K562 treated with DMSO at 1 percent for 4 hours (cell line): ENCODE measurements around the gene HS3ST6. TPM values are rescaled to one million over a fixed set of nuclear protein-coding genes. Genes with fewer than 3 reads are reported as not detected.

Experiments
- total RNA-seq: library from RNA; unstranded; fragments of 300-600 nt; gene quantifications from 2 replicates; pipeline ENCODE4 v1.2.3, GENCODE V29; 2022; ENCODE audit not compliant: insufficient read depth

Gene HS3ST6
- not detected in 2 replicates for total RNA-seq

DNA sequence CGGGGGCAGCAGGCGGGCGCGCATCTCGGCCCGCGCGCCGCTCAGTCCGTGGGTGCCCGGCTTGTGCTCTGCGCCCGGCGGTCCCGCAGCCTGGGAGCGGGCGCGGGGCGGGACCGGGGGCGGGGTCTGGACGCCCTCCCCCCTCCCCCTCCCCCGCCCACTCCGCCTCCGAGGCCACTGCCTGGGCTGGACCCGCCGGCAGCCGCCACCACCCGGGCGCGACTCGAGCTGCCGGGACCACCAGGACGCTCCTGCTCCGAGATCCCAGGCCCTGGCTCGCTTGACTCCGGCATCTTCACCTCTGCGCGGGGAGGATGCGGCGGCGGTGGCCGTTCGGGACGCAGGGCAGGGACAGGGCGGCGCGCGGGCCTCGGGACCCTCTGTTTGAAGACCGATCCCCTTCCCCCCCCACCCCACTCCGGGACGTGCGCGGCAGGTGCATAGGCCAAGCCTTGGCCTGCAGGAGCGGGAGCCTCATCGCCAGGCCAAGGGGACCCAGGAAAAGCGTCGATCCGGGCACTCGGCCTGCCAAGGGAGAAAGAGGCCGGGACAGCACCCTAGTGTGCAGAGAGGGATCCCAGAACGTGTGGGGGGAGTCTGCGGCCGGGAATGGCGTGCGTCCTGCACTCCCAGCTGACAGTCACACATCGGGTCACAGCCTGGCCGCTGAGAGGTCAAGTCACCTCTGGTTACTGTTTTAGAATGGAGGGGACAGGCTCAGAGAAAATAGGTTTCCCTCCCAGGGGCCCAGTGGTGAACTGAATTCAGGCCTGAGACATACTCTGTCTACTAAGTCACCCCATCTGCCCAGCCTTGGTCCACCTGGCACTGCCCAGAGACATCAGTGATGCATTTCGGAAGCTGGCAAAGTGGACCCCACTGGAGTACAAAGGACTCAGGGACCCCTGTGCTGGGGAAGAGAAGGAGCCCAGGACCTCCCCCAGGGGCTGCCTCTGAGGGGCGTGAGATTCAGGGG is at the start of gene HS3ST6:
Gene HS3ST6, minus strand, starts transcription at position 65 of the 976 bp plus-strand sequence. CDS start 92 bp downstream, outside the sequence.

DNA sequence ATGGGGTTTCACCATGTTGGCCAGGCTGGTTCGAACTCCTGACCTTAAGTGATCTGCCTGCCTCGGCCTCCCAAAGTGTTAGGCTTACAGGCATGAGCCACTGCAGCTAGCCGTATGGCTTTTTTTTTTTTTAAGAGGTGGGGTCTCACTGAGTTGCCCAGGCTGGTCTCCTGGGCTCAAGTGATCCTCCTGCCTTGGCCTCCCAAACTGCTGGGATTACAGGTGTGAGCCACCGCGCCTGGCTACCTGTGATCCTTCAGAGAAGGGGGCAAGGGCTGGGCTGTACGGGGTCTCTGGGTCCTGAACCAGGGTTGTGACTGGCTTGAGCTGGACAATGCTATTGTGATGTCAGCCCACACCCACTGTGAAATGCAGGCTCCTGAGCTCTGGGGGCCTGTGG is 48.2 kb upstream of the HS3ST6 start, which contains the start of gene RNF151:
Gene RNF151, plus strand, starts transcription at position 397 of the 400 bp plus-strand sequence. CDS start 26 bp downstream, outside the sequence.

DNA sequence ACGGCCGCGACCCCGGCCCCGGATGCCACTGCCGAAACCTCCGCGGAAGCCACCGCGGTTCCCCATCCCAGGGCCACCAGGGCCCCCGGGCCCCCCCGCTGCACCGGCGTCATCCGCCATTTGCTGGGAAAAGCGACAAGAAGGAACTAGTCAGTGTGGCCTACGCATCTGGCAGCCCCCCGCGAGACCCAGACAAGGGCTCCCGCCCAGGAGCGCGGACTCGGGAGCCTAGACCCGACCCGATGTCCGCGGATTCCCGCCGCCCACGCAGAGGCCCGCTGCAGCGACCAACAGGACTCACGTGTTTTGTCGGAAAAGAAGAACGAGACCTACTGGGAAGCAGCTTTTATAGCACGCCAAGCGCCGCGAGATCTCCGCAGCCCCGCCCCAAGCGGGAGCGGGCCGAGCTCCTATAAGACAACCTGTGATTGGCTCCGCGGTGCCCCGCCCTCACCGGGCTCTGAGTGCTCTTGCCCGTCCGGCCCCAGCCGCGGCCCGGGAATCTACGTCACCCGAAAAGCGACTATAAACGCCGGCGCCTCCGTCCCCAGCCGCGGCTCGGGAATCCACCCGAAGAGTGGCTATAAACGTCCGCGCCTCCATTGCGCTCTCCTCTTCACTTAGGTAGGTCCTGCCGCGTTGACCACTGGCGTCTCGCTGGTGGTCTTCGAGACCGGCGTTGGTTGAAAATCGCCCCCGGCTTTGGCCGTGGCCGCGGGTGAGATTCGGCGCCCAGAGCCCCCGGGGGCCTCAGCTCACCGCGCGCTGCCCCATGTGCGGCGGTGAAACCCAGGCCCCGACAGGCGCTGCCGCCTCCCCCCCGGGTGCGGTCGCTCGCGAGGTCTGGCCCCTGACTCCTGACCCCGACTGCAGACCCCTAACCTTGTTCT is 46.5 kb upstream of the HS3ST6 start, which contains the start of gene RPS2:
Gene RPS2, minus strand, starts transcription at position 321 of the 890 bp plus-strand sequence. Its CDS starts 201 bp downstream, at position 120.

DNA sequence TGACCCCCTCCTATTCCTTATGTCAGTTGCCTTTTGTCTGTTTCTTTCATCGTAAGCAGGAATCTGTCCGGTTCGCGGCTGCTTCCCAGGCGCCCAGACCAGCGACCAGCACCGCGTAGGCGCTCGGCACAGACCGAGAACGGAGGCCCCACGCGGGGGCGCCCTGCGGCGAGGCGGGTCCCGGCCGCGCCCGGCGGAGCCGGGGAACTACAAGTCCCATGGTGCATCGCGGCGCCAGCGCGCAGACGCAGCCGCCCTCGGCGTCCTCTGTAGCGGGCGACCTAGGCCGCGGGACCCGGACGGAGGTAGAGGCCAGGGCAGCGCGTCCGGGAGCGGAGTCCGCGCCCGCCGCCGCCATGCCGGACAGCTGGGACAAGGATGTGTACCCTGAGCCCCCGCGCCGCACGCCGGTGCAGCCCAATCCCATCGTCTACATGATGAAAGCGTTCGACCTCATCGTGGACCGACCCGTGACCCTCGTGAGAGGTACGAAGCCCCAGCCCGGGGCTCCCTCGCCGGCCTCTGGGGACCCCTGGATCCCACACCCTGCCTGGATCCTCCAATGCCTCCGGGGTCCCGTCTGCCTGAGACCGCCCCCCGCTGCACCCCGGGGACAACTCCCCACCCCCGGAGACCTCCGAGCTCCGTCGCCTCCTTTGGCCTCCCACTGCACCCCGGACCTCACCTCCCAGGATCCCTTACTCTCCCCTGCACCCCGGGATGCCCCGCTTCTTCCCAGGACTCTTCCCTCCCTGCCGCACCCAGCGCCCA is 41.2 kb upstream of the HS3ST6 start, which contains the start of gene NDUFB10:
Gene NDUFB10, plus strand, starts transcription at position 270 of the 771 bp plus-strand sequence. Its CDS starts 87 bp downstream, at position 357.

DNA sequence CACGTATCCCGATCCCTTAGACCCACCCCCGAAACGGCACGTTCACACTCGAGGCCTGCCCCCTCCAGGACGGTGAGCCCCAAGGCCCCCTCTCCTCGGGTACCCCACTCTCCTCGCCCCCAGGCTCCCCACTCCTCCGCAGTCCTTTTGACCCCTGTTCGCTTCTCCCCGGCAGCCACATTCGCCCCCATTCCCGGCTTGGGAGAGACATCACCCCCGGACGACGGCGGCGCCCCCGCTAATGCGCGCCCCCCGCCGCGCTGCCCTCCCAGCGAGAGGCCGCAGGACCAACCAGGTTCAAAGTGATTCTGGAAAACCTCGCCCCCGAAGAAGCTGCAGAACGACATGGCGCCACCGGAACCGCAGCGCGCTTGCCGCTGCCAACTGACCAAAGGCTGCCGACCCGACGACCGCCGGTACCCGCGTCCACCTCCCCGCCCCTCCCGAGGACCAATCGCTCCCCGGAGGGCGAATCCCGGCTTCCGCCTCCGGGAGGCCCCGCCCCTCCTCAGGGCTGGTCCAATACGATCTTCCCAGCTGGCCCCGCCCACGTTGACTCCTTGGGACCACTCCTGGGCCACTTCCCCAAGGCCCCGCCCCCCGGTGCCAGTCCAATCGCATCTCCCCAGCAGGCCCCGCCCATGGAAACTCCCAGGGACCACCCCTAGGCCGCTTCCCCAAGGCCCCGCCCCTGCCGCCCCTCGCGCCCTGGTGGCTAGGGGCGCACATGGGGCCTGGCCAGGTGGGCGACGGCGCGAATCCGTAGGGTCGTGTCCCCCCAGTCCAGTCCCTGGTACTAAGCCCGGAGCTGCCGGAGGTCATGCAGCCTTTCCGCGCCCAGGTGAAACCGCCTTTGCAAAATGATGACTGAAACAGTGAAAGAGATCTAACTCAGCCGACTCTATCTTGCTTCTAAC is 24.9 kb upstream of the HS3ST6 start, which contains the start of gene MSRB1:
Gene MSRB1, minus strand, starts transcription at position 390 of the 917 bp plus-strand sequence. Its CDS starts 43 bp downstream, at position 347.

DNA sequence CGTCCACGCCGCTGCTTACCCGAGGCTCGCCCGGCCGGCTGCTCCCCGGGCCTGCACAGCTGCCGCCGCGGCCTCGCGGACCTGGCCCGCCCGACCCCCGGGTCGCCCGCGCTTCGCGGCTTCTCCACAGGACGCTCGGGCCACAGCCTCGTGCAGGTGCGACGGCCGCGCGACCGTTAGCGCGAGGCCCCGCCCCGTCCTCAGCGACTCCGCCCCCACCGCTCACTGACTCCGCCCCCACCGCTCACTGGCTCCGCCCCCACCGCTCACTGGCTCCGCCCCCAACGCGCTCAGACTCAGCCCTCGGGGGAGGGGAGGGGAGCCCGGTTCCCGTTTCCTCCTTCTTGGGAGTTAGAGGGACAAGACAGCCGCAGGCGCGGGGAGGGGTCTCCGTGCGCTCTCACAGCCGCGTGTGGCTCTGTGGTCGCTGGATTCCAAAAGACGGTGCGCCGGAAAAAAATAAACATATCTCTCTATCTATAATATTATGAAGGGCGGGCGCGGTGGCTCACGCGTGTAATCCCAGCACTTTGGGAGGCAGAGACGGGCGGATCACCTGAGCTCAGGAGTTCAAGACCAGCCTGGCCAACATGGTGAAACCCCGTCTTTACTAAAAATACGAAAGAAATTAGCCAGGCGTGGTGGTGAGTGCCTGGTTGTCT is 46.1 kb downstream of the HS3ST6 start, which contains the start of gene MEIOB:
Gene MEIOB, minus strand, starts transcription at position 191 of the 662 bp plus-strand sequence. CDS start 3,989 bp downstream, outside the sequence.

Other genes starting within 250 kb of the HS3ST6 start
- gene JPT2, start 240.1 kb downstream of the HS3ST6 start, total RNA-seq: 45.2 and 46.3 TPM in 2 replicates
- gene MAPK8IP3, start 212.2 kb downstream of the HS3ST6 start, total RNA-seq: 33.8 and 40.6 TPM in 2 replicates
- gene NME3, start 146.9 kb downstream of the HS3ST6 start, total RNA-seq: 64.2 and 84.8 TPM in 2 replicates
- 5.9 and 6.2 TPM in 2 replicates for gene EME2, start 145.6 kb downstream of the HS3ST6 start, total RNA-seq
- gene MRPS34, start 145.3 kb downstream of the HS3ST6 start, total RNA-seq: 233 and 260 TPM in 2 replicates
- gene SPSB3, start 135.8 kb downstream of the HS3ST6 start, total RNA-seq: 61.7 and 72.9 TPM in 2 replicates
- 116 and 132 TPM in 2 replicates for gene NUBP2, start 135.5 kb downstream of the HS3ST6 start, total RNA-seq
- 0.61 and 0.96 TPM in 2 replicates for gene IGFALS, start 124.7 kb downstream of the HS3ST6 start, total RNA-seq
- 59.4 and 75.6 TPM in 2 replicates for gene HAGH, start 91.6 kb downstream of the HS3ST6 start, total RNA-seq
- 12.5 and 17.8 TPM in 2 replicates for gene FAHD1, start 91.2 kb downstream of the HS3ST6 start, total RNA-seq
- 61.7 and 62.6 TPM in 2 replicates for gene MEIOB, start 46.3 kb downstream of the HS3ST6 start, total RNA-seq
- gene MSRB1, start 24.8 kb upstream of the HS3ST6 start, total RNA-seq: 55.4 and 70.9 TPM in 2 replicates
- 0.47 TPM in 1 of 2 replicates, not detected in the other for gene RPL3L, start 36.3 kb upstream of the HS3ST6 start, total RNA-seq
- 214 and 219 TPM in 2 replicates for gene NDUFB10, start 41.1 kb upstream of the HS3ST6 start, total RNA-seq
- gene RPS2, start 46.4 kb upstream of the HS3ST6 start, total RNA-seq: 6,829 and 8,005 TPM in 2 replicates
- not detected in 2 replicates for gene RNF151, start 48.4 kb upstream of the HS3ST6 start, total RNA-seq
- gene TBL3, start 53.6 kb upstream of the HS3ST6 start, total RNA-seq: 41.9 and 47.0 TPM in 2 replicates
- not detected in 2 replicates for gene NOXO1, start 63.1 kb upstream of the HS3ST6 start, total RNA-seq
- gene GFER, start 65.8 kb upstream of the HS3ST6 start, total RNA-seq: 54.4 and 64.7 TPM in 2 replicates
- gene SYNGR3, start 71.6 kb upstream of the HS3ST6 start, total RNA-seq: 30.6 and 35.1 TPM in 2 replicates
- gene ZNF598, start 91.4 kb upstream of the HS3ST6 start, total RNA-seq: 103 and 116 TPM in 2 replicates
- 1.6 and 5.6 TPM in 2 replicates for gene NPW, start 101.4 kb upstream of the HS3ST6 start, total RNA-seq
- 28.8 and 29.0 TPM in 2 replicates for gene NHERF2, start 108.5 kb upstream of the HS3ST6 start, total RNA-seq
- gene NTHL1, start 129.4 kb upstream of the HS3ST6 start, total RNA-seq: 20.7 and 23.3 TPM in 2 replicates
- 42.5 and 52.7 TPM in 2 replicates for gene TSC2, start 129.6 kb upstream of the HS3ST6 start, total RNA-seq
- 67.2 and 116 TPM in 2 replicates for gene PKD1, start 217.5 kb upstream of the HS3ST6 start, total RNA-seq
- 3.5 and 3.9 TPM in 2 replicates for gene RAB26, start 230.2 kb upstream of the HS3ST6 start, total RNA-seq
- 103 and 117 TPM in 2 replicates for gene TRAF7, start 237.4 kb upstream of the HS3ST6 start, total RNA-seq